Neural cell (in vitro differentiated cells): ENCODE results near the gene MLEC. TPM values are rescaled to one million over a fixed set of nuclear protein-coding genes. Genes with fewer than 3 reads are reported as not detected.
A peak's percentile ranks its signal among the peaks of the same experiment; 100 is the strongest.

Source experiments
- H2AFZ ChIP-seq: fragments of 200-600, 300-800 bp; sonication (generic), shearing (Covaris generic); 2 replicates; pipeline ENCODE4 v1.6.0; 2014; ENCODE audit warnings: low read depth, mild to moderate bottlenecking, antibody characterized with exemption, low read length, moderate library complexity
- H3F3A ChIP-seq: fragments of 200-600 bp; shearing (Covaris generic); 2 replicates; pipeline ENCODE4 v1.6.1; 2016; ENCODE audit warnings: mild to moderate bottlenecking, moderate library complexity, mixed read lengths, antibody characterized with exemption, low read length; ENCODE audit not compliant: insufficient read depth, poor library complexity, severe bottlenecking
- H3K27ac ChIP-seq: fragments of 200-600, 300-800 bp; sonication (generic), shearing (Covaris generic); 2 replicates; pipeline ENCODE4 v1.5.1; 2014; ENCODE audit warnings: mild to moderate bottlenecking, low read length, moderate library complexity
- H3K27me3 ChIP-seq: fragments of 300-800, 200-600 bp; sonication (generic), shearing (Covaris generic); 2 replicates; pipeline ENCODE4 v1.6.0; 2014; ENCODE audit warnings: mild to moderate bottlenecking, low read depth, low read length, moderate library complexity; ENCODE audit not compliant: insufficient read depth
- H3K36me3 ChIP-seq: fragments of 300-800, 200-600 bp; sonication (generic), shearing (Covaris generic); 2 replicates; pipeline ENCODE4 v1.5.1; 2014; ENCODE audit warnings: mild to moderate bottlenecking, antibody characterized with exemption, low read length, moderate library complexity; ENCODE audit not compliant: insufficient read depth
- H3K4me2 ChIP-seq: fragments of 300-800, 200-600 bp; sonication (generic), shearing (Covaris generic); 2 replicates; pipeline ENCODE4 v1.6.0; 2014; ENCODE audit warnings: mild to moderate bottlenecking, low read length
- H3K4me3 ChIP-seq: fragments of 300-800, 200-600 bp; sonication (generic), shearing (Covaris generic); 2 replicates; pipeline ENCODE4 v1.5.1; 2014; ENCODE audit warnings: mild to moderate bottlenecking, low read length, moderate library complexity
- H3K79me2 ChIP-seq: fragments of 200-600 bp; shearing (Covaris generic); replicated peaks from 2 replicates; pipeline ENCODE4 v1.6.0; 2014; ENCODE audit warnings: mild to moderate bottlenecking, low read length, moderate library complexity; ENCODE audit not compliant: insufficient read depth
- H3K9ac ChIP-seq: fragments of 300-800, 200-600 bp; sonication (generic), shearing (Covaris generic); 2 replicates; pipeline ENCODE4 v1.6.1; 2016; ENCODE audit warnings: mild to moderate bottlenecking, low read length, mixed read lengths
- H3K9me2 ChIP-seq: fragments of 200-600 bp; shearing (Covaris generic); 2 replicates; pipeline ENCODE4 v1.6.1; 2016; ENCODE audit warnings: mild to moderate bottlenecking, low read length, mixed read lengths; ENCODE audit not compliant: insufficient read depth
- H3K9me3 ChIP-seq: fragments of 200-600, 300-800 bp; sonication (generic), shearing (Covaris generic); 2 replicates; pipeline ENCODE4 v1.6.1; 2016; ENCODE audit warnings: mild to moderate bottlenecking, mixed run types, low read length, moderate library complexity, mixed read lengths
- H4K20me1 ChIP-seq: fragments of 200-600 bp; shearing (Covaris generic); 2 replicates; pipeline ENCODE4 v1.6.1; 2016; ENCODE audit warnings: mild to moderate bottlenecking, mixed run types; ENCODE audit not compliant: insufficient read depth
- EP300 ChIP-seq: fragments of 450-650 bp; conservative IDR thresholded peaks from 2 replicates; pipeline ENCODE4 v1.6.1; 2014; ENCODE audit warnings: antibody characterized with exemption, mild to moderate bottlenecking, moderate library complexity; ENCODE audit not compliant: poor library complexity, severe bottlenecking
- EZH2 ChIP-seq: fragments of 200-600, 300-800 bp; shearing (Covaris generic), sonication (generic); IDR thresholded peaks from 2 replicates; pipeline ENCODE4 v1.6.1; 2014; ENCODE audit warnings: antibody characterized with exemption, low read length, borderline replicate concordance, mild to moderate bottlenecking; ENCODE audit not compliant: insufficient read depth, poor library complexity, severe bottlenecking
- MXI1 ChIP-seq: fragments of 450-650 bp; conservative IDR thresholded peaks from 2 replicates; pipeline ENCODE4 v1.6.1; 2014; ENCODE audit warnings: antibody characterized with exemption, mild to moderate bottlenecking; ENCODE audit not compliant: poor library complexity, severe bottlenecking
- POLR2AphosphoS5 ChIP-seq: IDR thresholded peaks from 2 replicates; pipeline ENCODE4 v1.6.1; 2012
- RAD21 ChIP-seq: fragments of 450-650 bp; conservative IDR thresholded peaks from 2 replicates; pipeline ENCODE4 v1.6.1; 2014; ENCODE audit warnings: antibody characterized with exemption, mild to moderate bottlenecking, moderate library complexity
- SMC3 ChIP-seq: fragments of 450-650 bp; conservative IDR thresholded peaks from 2 replicates; pipeline ENCODE4 v1.6.1; 2014; ENCODE audit warnings: antibody characterized with exemption, mild to moderate bottlenecking, moderate library complexity; ENCODE audit not compliant: poor library complexity
- TAF1 ChIP-seq: IDR thresholded peaks from 2 replicates; pipeline ENCODE4 v1.6.1; 2012; ENCODE audit warnings: low read depth
- polyA plus RNA-seq: library from polyadenylated mRNA; depleted of rRNA; stranded (reverse); fragments of >200 nt; gene quantifications from 2 replicates; pipeline ENCODE4 v1.2.3, GENCODE V29; 2014
- TF ChIP-seq, protein P1 (sequence below): IDR thresholded peaks from 2 replicates; pipeline ENCODE4 v1.6.1; 2012; ENCODE audit warnings: borderline replicate concordance
- TF ChIP-seq, protein P2 (sequence below): fragments of 450-650 bp; IDR thresholded peaks from 2 replicates; pipeline ENCODE4 v1.5.1; 2014; ENCODE audit warnings: antibody characterized with exemption, mild to moderate bottlenecking, moderate library complexity; ENCODE audit not compliant: poor library complexity, severe bottlenecking

Gene MLEC
- polyA plus RNA-seq, 1 donor from 2014 or later, result 33.2 TPM

DNA sequence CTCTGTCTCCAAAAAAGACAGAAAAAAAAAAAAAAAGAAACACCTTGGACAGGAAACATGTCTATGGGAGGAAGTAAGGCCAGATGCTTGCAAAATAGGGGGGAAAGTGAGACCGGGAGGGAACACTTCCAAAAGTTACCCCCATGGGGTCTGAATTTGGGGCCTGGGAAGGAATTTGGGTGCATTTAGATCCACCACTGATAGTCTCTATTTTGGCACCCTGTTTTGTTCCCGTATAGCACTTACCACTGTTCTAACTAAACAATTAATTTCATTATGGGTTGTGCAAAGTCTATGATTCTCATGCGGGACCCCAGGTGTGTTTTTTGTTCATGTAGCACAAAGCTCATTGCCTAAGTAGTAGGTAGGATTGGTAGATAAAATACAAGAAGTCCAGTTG lies 1.4 kb upstream of the MLEC start:
- Histone ChIP-seq H3K4me2 (no peak overlapping the region), H2AFZ (no peak overlapping the region), H3K36me3 (no peaks in the 10 kb centered on the region), H4K20me1 (no peaks in the 10 kb centered on the region), H3K9ac (no peak overlapping the region), H3K27ac (no peak overlapping the region), H3K79me2 (peaks cover 31% of the 10 kb centered on the region), H3K27me3 (no peaks in the 10 kb centered on the region), H3K9me3 (no peaks in the 10 kb centered on the region), H3K4me3 (peak overlapping the region; percentile 89), H3F3A (no peaks in the 10 kb centered on the region), H3K9me2 (no peaks in the 10 kb centered on the region)
- TF ChIP-seq, protein P1, sequence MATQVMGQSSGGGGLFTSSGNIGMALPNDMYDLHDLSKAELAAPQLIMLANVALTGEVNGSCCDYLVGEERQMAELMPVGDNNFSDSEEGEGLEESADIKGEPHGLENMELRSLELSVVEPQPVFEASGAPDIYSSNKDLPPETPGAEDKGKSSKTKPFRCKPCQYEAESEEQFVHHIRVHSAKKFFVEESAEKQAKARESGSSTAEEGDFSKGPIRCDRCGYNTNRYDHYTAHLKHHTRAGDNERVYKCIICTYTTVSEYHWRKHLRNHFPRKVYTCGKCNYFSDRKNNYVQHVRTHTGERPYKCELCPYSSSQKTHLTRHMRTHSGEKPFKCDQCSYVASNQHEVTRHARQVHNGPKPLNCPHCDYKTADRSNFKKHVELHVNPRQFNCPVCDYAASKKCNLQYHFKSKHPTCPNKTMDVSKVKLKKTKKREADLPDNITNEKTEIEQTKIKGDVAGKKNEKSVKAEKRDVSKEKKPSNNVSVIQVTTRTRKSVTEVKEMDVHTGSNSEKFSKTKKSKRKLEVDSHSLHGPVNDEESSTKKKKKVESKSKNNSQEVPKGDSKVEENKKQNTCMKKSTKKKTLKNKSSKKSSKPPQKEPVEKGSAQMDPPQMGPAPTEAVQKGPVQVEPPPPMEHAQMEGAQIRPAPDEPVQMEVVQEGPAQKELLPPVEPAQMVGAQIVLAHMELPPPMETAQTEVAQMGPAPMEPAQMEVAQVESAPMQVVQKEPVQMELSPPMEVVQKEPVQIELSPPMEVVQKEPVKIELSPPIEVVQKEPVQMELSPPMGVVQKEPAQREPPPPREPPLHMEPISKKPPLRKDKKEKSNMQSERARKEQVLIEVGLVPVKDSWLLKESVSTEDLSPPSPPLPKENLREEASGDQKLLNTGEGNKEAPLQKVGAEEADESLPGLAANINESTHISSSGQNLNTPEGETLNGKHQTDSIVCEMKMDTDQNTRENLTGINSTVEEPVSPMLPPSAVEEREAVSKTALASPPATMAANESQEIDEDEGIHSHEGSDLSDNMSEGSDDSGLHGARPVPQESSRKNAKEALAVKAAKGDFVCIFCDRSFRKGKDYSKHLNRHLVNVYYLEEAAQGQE, result no peak
- TF ChIP-seq RAD21 (no peak), SMC3 (no peak), EP300 (no peak), EZH2 (no peak), MXI1 (no peak), POLR2AphosphoS5 (no peak), TAF1 (no peak)
- TF ChIP-seq, protein P2, sequence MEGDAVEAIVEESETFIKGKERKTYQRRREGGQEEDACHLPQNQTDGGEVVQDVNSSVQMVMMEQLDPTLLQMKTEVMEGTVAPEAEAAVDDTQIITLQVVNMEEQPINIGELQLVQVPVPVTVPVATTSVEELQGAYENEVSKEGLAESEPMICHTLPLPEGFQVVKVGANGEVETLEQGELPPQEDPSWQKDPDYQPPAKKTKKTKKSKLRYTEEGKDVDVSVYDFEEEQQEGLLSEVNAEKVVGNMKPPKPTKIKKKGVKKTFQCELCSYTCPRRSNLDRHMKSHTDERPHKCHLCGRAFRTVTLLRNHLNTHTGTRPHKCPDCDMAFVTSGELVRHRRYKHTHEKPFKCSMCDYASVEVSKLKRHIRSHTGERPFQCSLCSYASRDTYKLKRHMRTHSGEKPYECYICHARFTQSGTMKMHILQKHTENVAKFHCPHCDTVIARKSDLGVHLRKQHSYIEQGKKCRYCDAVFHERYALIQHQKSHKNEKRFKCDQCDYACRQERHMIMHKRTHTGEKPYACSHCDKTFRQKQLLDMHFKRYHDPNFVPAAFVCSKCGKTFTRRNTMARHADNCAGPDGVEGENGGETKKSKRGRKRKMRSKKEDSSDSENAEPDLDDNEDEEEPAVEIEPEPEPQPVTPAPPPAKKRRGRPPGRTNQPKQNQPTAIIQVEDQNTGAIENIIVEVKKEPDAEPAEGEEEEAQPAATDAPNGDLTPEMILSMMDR, result no peak

DNA sequence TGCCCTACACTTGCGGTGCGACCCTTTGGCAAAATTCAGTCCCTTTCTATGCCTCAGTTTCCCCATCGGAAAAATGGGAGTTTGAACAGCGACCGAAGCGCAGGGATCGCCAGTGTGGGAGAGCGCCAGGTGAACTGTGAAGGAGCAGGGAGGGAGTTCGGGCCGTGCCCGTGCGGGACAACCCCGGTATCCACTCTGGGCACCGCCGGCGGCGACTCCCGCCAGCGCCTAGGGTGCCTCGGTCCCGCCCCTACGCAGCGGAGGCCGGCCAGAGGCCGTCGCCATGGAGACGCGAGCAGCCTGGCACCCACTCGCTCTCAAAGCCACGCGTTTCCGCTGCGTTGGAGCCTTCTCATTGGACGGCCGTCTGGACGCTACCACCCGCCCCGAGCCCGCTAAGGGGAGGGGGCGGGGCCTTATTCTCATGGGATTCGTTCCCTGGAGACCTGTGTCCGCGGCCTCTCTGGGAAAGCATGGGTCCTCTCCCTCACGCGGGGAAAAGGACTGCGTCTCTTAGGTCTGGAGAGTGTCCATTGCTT lies 729 bp upstream of the MLEC start:
- H3K9me2 ChIP-seq, result no peaks in the 10 kb centered on the region
- TF ChIP-seq SMC3, result no peak
- TF ChIP-seq, protein P1, result peak; percentile 5
- TF ChIP-seq, protein P2, result no peak
- peak; percentile 62 for TF ChIP-seq POLR2AphosphoS5
- peak; percentile 71 for TF ChIP-seq EP300
- TF ChIP-seq EZH2, result no peak
- TF ChIP-seq RAD21, result no peak
- TF ChIP-seq MXI1, result no peak
- no peak for TF ChIP-seq TAF1

More for the DNA sequence above, 729 bp upstream of the MLEC start:
- Histone ChIP-seq H3K4me2 (no peak overlapping the region), H3K27me3 (no peaks in the 10 kb centered on the region), H2AFZ (peak overlapping the region; percentile 60), H3K9ac (peak overlapping the region; percentile 87), H3K36me3 (no peaks in the 10 kb centered on the region), H3F3A (no peaks in the 10 kb centered on the region), H3K4me3 (peak overlapping the region; percentile 89), H3K9me3 (no peaks in the 10 kb centered on the region), H4K20me1 (no peaks in the 10 kb centered on the region), H3K79me2 (peaks cover 35% of the 10 kb centered on the region), H3K27ac (peak overlapping the region; percentile 95)
